ENCODE measurements around the gene KRT4.
"Not testable (repeated sequence)": the region's sequence is repeated elsewhere in the genome, so short reads cannot be mapped to it uniquely, and the experiment has no call there.

KRT4 gene

GRCh38 chr12:52772772-52773171, 41.1 kb downstream of the KRT4 start:
- no peak for DNase-seq (ENCODE audit: low spot score)

DNA sequence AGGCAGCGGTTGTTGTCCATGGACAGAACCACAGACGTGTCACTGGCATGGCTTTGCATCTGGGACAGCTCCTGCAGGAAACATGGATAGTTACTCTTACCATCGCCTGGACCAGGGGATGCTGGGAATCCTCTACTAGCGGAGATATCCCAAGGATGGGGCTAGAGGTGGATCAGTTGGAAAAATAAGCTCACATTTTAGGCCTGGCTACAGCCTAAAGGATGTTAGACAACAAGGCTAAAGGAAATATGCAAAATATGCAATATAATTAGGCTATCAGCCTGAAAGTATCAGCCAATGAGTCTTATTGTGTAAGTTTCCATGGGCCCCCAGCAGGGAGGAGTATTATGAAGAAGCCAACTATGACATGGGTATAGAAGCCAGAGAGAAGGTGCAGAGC, 41.7 kb downstream of the KRT4 start:
- DNase-seq (ENCODE audit: low spot score) = no peak

GRCh38 chr12:52771505-52771904, 42.4 kb downstream of the KRT4 start:
- no peak for DNase-seq (ENCODE audit: low spot score)

DNA sequence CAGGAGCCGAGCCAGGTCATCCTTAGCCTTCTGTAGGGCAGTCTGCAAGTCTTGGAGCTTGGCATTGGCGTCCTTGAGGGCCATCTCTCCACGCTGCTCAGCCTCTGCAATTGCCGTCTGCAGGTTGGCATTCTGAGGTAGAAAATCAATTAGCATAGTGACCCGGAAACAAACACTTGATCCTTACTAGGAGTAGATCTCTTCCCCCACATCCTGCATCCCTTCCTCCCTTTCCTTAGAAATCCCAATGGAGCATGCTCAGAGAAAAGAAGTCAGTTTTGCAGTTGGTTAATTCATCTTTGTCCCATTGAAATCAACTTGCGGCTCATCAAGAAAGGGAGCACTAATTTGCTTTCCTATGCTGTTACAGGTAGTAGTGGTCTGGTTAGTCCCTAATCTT, 42.8 kb downstream of the KRT4 start:
- DNase-seq (ENCODE audit: low spot score) = no peak

- no peak for DNase-seq (ENCODE audit: low spot score)
Observed at GRCh38 chr12:52769946-52770345, 44.0 kb downstream of the KRT4 start.

DNA sequence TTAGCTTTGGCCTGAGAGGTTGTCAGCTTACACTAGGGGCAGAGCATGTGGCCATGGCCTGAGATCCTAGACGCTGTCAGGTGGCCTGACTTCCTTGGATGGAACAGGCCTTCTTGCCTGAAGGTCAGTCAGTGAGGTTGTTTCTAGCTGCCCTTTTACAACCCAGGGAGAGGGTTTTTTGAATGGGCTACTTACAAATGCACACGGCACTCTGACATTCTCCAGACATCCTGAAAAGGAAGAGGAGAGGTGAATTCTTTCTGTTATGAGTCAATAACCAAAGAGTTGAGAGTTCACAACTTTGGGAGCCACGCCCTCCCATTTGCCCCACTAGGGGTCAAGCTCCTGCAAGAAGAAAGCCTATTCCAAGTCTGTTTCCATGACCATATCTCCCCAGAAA, 44.6 kb downstream of the KRT4 start:
- DNase-seq (ENCODE audit: low spot score) = no peak

- no peak for DNase-seq (ENCODE audit: low spot score)
Observed at GRCh38 chr12:52768479-52769200, 45.3 kb downstream of the KRT4 start.

DNA sequence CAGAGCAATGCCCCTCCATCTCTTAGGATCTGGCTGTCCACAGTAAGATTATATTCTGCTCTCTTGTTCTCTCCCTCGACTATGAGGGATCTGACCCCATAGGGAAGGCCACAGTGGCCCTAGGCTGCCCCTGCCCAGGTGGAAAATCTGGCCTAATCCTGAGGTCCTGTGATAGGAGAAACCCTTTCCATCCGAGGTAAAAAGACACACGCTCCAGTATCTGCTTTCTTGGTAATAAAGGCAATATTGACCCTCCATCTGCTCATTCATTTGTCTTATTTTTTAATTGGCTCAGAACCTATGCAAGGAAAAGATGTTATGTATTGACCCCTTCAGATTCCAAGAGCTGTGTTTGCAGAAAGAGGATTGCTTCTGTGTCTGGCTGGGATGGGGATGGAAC, 46.5 kb downstream of the KRT4 start:
- no peak for DNase-seq (ENCODE audit: low spot score)

DNA sequence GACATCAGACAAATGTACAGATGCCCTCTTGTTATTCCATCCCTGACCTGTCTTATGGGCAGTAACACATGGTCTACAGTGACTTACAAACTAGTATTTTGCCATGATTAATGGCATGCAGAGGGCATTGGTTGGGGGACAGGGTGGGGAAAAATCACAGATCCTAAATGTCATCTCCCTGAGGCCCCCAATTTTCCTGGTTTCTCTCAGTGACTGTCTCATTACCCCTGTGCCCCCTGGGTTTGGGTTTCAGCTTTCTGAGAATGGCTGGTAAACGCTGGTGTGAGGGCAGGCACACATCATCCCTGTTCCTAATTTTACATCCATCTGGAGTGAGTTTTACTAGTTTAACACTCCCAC, 46.9 kb downstream of the KRT4 start:
- no peak for DNase-seq (ENCODE audit: low spot score)

- no peak for DNase-seq (ENCODE audit: low spot score)
Observed at GRCh38 chr12:52766351-52767019, 47.4 kb downstream of the KRT4 start.

DNA sequence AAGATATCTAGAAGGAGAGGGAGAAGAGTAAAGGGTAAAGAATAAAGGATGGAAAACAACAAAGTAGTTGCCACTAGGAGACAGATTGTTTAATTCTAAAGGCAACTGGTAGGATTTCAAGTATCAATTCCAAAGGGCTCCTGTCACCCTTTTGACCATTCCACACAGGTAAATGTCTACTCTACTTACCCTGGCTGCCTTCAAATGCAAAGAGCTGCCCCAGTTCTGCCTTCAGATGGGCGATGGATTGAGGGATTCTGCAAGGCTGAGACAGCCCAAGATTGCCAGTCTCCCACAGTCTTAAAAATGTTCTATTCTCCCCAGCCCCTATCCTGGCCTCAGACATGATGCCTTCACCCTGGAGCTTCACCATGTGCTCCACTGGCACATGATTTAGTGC, 48.2 kb downstream of the KRT4 start:
- no peak for DNase-seq (ENCODE audit: low spot score)

GRCh38 chr12:52763991-52764390, 49.9 kb downstream of the KRT4 start:
- DNase-seq (ENCODE audit: low spot score) = no peak

DNA sequence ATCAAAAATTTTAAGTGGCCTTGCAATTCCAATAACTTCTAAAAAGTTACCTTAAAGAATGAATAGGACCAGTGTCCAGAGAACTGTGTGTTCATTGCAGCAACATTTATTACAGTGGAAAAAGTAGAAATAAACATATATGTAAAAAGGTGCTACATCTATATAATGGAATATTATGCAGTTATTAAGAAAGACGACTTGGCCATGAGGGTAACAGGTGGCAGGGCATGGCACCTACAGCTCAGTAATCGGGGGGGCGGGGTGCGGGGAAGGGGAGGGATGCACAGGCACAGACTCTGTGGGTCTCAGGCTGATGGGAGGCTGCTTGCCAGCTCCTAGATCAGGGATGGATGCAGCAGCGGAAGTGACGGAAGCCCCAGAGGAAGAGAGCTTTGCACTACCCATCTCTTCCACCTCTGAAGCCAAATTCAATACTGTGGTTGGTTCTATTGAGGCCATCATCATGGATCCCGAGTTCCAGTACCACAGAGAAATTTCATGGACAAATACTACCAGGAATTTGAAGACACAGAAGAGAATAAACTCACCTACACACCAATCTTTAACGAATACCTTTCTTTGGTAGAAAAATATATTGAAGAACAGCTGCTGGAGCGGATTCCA, 50.8 kb downstream of the KRT4 start:
- no peak for DNase-seq (ENCODE audit: low spot score)

DNA sequence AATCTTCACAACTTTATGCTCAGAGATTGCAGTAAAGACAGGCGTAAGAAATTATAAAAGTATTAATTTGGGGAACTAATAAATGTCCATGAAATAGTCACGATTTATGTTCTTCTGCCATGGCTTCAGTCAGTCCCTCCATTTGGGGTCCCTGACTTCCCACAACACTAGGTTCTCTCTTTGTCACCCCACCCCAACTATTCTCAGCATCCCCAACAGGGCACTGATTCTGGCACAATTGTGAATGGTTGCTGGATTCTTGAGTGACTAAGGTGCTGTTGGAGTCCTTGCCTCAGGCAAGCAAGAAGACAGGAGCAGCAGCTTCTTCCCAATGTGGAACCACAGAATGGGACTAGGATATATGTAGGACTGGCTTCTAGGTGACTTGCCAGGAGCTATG, 52.1 kb downstream of the KRT4 start:
- DNase-seq (ENCODE audit: low spot score) = no peak

DNA sequence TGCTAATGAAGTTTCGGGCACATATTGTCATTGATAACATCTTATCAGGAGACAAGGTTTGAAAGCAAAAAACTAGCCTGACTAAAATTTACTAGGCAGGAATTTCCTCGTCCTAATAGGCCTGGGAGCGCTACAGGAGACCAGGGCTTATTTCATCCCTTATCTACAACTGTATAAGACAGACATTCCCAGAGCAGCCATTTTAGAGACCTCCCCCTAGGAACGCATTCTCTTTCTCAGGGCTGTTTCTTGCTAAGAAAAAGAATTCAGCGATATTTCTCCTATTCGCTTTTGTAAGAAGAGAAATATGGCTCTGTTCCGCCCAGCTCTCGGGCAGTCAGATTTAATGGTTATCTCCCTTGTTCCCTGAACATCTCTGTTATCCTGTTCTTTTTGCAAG, 52.7 kb downstream of the KRT4 start:
- not testable (repeated sequence) for DNase-seq (ENCODE audit: low spot score)

DNA sequence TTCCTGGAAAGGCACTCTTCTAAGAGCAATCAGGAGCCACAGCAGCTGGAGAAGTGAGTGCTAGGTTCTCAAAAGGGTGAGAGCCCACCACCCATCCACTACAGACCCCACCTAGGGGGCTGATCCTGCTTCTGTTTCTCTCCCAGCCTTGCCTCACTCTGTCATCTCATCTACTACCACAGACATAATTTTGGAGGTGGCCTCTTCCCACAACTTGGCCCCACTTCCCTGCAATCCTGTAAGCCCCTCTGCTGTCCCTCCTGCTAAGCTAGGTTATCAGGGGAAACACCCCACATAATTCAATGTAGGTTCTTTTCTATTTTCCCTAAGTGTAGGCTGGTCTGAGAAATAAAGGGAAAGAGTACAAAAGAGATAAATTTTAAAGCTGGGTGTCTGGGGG, 53.3 kb downstream of the KRT4 start:
- no peak for DNase-seq (ENCODE audit: low spot score)

- no peak for DNase-seq (ENCODE audit: low spot score)
Observed at GRCh38 chr12:52759695-52760094, 54.2 kb downstream of the KRT4 start.

DNA sequence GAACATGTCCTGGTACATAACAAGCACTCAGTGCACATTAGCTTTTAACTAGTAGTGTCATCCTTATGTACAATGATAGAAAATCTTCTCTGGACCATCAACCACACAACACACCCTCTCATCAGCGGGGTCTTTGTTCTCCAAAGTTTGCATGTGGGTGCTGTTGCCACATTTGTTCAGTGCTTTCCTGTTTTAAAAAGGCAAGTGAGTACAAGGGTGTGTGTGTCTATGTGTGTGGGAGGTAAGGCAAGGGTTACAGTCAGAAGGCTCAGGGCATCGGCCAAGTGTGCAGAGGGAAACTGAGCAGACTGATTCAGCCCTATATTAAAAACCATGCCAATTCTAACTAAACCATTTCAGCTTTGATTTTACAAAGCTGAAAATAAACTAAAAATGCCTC, 54.7 kb downstream of the KRT4 start:
- DNase-seq (ENCODE audit: low spot score) = no peak

DNA sequence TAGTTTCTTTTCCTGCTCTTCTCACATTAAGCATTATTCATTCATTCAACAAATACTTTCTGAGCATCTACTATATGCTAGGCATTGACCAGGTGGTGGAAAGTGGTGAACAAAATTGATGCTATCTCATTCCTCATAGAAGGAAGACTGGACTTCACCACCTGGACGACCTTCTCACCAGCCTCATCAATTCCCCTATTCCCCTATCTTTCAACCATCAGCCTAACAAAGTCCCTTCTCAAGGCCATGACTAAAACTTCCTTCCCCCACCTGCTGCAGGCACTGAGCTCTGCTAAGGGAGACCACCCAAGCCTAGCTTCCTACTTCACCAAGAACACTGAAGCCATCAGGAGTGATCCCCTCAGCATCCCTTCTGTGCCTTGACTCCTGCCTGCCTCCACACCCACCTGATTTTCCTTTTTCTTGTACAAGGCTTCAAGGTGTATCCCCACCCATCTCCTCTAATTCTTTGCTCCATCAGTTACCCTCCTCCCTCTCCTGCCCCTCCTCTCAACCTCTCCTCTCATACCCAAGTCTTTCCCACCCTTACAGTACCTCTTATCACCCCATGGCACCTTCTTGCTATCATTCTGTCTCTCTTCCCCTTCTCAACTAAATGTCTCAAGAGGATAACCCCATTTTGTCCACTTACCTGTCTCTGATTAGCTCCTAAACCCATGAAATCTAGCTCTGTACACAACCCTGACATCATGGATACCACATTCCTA, 56.3 kb downstream of the KRT4 start:
- DNase-seq (ENCODE audit: low spot score) = no peak
